ENCODE data around the gene POLD2. TPM values are rescaled to one million over a fixed set of nuclear protein-coding genes. Genes with fewer than 3 reads are reported as not detected.
A peak's percentile ranks its signal among the peaks of the same experiment; 100 is the strongest.

The POLD2 gene
- total and polyA plus RNA-seq, 2 of the 4 experiments (the other 2 are of a cell fraction): 142 to 163 TPM

GRCh38 chr7:44145969-44146911, 22.9 kb upstream of the POLD2 start:
- DNase-seq (peak; percentile 12), ATAC-seq (ENCODE audit: low read depth) (peak; percentile 94)
- H3K27ac ChIP-seq (ENCODE audit: insufficient read depth, low read length): no peak overlapping the region
- no peak overlapping the region for H2BK120ac ChIP-seq (ENCODE audit: low read depth, low read length)
- H4K91ac ChIP-seq (ENCODE audit: insufficient read depth, low read depth, low read length): no peak overlapping the region
- dilution Hi-C loops (cut with HindIII; ENCODE audit: low sequenced_read_pairs, unreplicated experiment) (no loop called here), intact Hi-C loops (cut with micrococcal nuclease) (no loop called here), in situ Hi-C loops (cut with MboI; ENCODE audit: low sequenced_read_pairs) (no loop called here)
- H2BK15ac ChIP-seq (ENCODE audit: low read depth, low read length): no peak overlapping the region
- H3K27me3 ChIP-seq (ENCODE audit: control insufficient read depth, insufficient read depth, low read length): peaks cover 40% of the 10 kb centered on the region
- no peak overlapping the region for H2BK5ac ChIP-seq (ENCODE audit: low read depth, low read length, poor library complexity, severe bottlenecking)
- H2AFZ ChIP-seq (replicated peaks; ENCODE audit: low read length, poor library complexity): peak overlapping the region; percentile 92
- H3K4ac ChIP-seq (ENCODE audit: low read depth, low read length): no peak overlapping the region
- peaks cover 10% of the 10 kb centered on the region; the same call in 1 of the 2 replicates for H3K4me1 ChIP-seq (ENCODE audit: control insufficient read depth, insufficient read depth, low read length)
- H3K9me3 ChIP-seq (ENCODE audit: control insufficient read depth, insufficient read depth, low read length): no peaks in the 10 kb centered on the region
- peak overlapping the region; percentile 43 for H3K4me3 ChIP-seq (ENCODE audit: insufficient read depth, low read depth, low read length)
- H2AK5ac ChIP-seq (ENCODE audit: low read depth, low read length): no peak overlapping the region; the same call in 1 of the 2 replicates
- H2AK9ac ChIP-seq (replicated peaks; ENCODE audit: low read depth, low read length, poor library complexity): no peak overlapping the region
- H3K56ac ChIP-seq (ENCODE audit: extremely low read depth, insufficient read depth, low read length): no peak overlapping the region
- peak overlapping the region in 1 of 2 experiments; percentile 60; a peak in 1 of 4 replicates for H4K8ac ChIP-seq (ENCODE audit: low read depth in 2 of 2, low read length in 2 of 2)
- POLR2A ChIA-PET (ENCODE audit: unreplicated experiment): no interaction called here
- no peak overlapping the region; the same call in 1 of the 2 replicates for H3K9ac ChIP-seq (ENCODE audit: low read depth, low read length)
- no peak overlapping the region for H3K14ac ChIP-seq (replicated peaks; ENCODE audit: low read depth, low read length)
- H3K9me1 ChIP-seq (ENCODE audit: insufficient read depth, low read length): peaks cover 3% of the 10 kb centered on the region; the same call in 1 of the 2 replicates
- H3K36me3 ChIP-seq (ENCODE audit: control insufficient read depth, insufficient read depth, low read length): no peaks in the 10 kb centered on the region
- no peaks in the 10 kb centered on the region for H3K79me1 ChIP-seq (ENCODE audit: low read depth in 1 of 2, low read length in 2 of 2)
- H3K23ac ChIP-seq (ENCODE audit: low read depth, low read length): no peak overlapping the region
- CTCF ChIA-PET: no interaction called here
- no peak overlapping the region; the same call in 1 of the 2 replicates for H4K5ac ChIP-seq (ENCODE audit: low read depth, low read length)
- H4K20me1 ChIP-seq (ENCODE audit: insufficient read depth, low read length): no peaks in the 10 kb centered on the region
- no TSS peak for BruUV-seq (replicated peaks)
- no peak overlapping the region; the same call in 1 of the 2 replicates for H3K18ac ChIP-seq (ENCODE audit: low read depth, low read length)
- no peak overlapping the region for H2BK20ac ChIP-seq (ENCODE audit: low read depth, low read length)
- 38% methylated on average over 21 of the region's 65 CpGs; no CpG with 5 or more reads in 1 of the 2 experiments for WGBS, 2 experiments (ENCODE audit: extremely low coverage in 2 of 2, insufficient read length in 1 of 2)
- H3K4me2 ChIP-seq (ENCODE audit: low read depth, low read length): peak overlapping the region; percentile 95
- TF ChIP-seq NFE2L2 (IDR thresholded peaks at IDR 0.05; ENCODE audit: low read depth, low read length) (no peak), USF2 (IDR thresholded peaks at IDR 0.05; ENCODE audit: low read depth, low read length) (no peak), RCOR1 (IDR thresholded peaks at IDR 0.05; ENCODE audit: insufficient replicate concordance, low read length) (no peak), CHD1 (IDR thresholded peaks at IDR 0.05; ENCODE audit: low read depth, low read length) (no peak), BHLHE40 (IDR thresholded peaks at IDR 0.05; ENCODE audit: low read depth, low read length) (no peak), FOS (IDR thresholded peaks at IDR 0.05; ENCODE audit: low read depth, low read length) (no peak), SMC3 (IDR thresholded peaks at IDR 0.05; ENCODE audit: low read depth, low read length) (no peak), CTCF (conservative IDR thresholded peaks at IDR 0.05; ENCODE audit: low read depth, low read length) (no peak), RFX5 (IDR thresholded peaks at IDR 0.05; ENCODE audit: low read depth, low read length) (no peak), POLR2A (IDR thresholded peaks at IDR 0.05; ENCODE audit: low read depth, low read length) (no peak), MAZ (IDR thresholded peaks at IDR 0.05; ENCODE audit: borderline replicate concordance, low read depth, low read length) (no peak), MAFK (IDR thresholded peaks at IDR 0.05; ENCODE audit: low read depth, low read length) (no peak), RAD21 (IDR thresholded peaks at IDR 0.05; ENCODE audit: low read length) (no peak)
- TF ChIP-seq, protein P1, sequence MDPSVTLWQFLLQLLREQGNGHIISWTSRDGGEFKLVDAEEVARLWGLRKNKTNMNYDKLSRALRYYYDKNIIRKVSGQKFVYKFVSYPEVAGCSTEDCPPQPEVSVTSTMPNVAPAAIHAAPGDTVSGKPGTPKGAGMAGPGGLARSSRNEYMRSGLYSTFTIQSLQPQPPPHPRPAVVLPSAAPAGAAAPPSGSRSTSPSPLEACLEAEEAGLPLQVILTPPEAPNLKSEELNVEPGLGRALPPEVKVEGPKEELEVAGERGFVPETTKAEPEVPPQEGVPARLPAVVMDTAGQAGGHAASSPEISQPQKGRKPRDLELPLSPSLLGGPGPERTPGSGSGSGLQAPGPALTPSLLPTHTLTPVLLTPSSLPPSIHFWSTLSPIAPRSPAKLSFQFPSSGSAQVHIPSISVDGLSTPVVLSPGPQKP (IDR thresholded peaks at IDR 0.05; ENCODE audit: borderline replicate concordance, low read depth, low read length): no peak
